Activated CD4-positive, CD25-positive, alpha-beta regulatory T cell treated with anti-CD3 and anti-CD28 coated beads, Interleukin-2, amount 50 U/mL, for 24 hours (primary cell): ENCODE data around the gene E2F4.
A peak's percentile ranks its signal among the peaks of the same experiment; 100 is the strongest.

Source experiments
- ATAC-seq, 2 donors: fragments of 150-1000 bp; cut with Tn5 transposase; one replicate each; pipeline ENCODE4 v1.10.0; 2021; ENCODE audit warnings: mild to moderate bottlenecking in 1 of 2, moderate library complexity in 1 of 2

Gene E2F4

DNA sequence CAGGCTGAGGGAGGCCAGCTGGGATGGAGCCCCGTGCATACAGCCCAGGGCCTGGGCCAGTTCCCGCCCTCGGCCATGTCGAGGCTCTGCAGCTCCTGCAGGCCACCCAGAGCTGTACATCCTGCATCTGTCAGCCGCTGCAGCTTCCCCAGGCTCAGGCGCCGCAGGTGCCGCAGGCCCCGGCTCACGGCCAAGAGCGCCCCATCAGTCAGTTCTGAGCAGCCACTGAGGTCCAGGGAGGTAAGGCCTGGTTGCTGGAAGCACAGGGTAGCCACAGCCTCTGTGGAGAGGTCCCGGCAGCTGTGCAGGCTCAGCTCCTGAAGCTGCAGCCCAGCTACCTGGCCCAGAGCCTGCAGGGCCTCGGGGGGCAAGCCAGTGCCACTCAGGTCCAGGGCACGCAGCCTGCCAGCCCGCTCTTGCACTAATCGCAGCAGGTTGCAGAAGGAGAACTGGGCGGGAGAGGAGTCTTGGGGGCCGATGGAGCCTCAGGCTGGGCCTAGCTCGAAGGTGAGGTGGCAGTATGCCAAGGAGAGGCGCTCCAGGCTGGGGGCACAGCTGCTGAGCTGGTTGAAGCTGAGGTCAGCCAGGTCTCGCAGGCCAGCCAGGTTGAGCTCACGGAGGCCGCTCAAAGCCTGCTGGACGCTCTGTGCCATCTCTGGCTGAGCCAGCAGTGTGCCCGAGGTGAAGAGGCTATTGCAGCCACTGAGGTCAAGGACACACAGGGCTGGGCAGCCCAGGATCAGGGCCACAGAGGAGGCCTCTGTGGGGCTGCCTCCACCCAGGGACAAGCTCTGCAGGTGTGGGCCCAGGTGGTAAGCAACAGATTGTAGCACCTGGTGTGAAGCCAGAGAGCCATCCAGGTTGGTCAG is 18.3 kb downstream of the E2F4 start:
- no peak for ATAC-seq

DNA sequence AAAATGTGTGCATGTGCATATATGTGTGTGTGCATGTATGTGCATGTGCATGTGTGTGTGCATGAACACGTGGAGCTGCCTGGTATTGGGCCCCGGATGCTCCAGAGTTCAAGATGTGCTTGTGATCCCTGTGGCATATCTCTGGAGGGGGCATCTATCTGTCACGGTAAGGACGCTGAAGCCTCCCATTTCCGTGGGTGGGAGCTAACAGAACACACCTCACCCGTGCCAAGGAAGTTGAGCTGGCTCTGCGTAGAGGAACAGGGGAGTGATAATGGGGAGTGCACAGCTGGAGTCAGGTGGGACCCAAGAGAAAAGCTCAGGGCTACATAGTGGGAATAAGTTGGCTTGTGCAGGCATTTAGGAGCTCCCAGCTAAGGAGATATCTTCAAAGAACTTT is 19.7 kb downstream of the E2F4 start:
- no peak for ATAC-seq

DNA sequence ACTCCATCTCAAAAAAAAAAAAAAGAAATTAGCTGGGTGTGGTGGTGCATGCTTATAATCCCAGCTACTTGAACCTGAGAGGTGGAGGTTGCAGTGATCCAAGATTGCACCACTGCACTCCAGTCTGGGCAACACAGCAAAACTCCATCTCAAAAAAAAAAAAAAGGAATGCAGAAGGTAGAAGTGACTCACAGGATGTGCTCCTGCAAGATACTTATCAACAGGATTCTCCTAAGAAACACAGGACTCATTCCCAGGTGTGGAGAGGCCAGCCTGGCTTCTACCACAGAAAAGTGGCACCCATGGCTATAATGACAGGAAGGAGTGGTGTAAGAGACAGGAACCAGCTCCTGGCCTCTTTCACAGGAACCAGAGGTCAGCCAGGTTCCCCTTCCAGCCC is 20.8 kb downstream of the E2F4 start:
- no peak for ATAC-seq

DNA sequence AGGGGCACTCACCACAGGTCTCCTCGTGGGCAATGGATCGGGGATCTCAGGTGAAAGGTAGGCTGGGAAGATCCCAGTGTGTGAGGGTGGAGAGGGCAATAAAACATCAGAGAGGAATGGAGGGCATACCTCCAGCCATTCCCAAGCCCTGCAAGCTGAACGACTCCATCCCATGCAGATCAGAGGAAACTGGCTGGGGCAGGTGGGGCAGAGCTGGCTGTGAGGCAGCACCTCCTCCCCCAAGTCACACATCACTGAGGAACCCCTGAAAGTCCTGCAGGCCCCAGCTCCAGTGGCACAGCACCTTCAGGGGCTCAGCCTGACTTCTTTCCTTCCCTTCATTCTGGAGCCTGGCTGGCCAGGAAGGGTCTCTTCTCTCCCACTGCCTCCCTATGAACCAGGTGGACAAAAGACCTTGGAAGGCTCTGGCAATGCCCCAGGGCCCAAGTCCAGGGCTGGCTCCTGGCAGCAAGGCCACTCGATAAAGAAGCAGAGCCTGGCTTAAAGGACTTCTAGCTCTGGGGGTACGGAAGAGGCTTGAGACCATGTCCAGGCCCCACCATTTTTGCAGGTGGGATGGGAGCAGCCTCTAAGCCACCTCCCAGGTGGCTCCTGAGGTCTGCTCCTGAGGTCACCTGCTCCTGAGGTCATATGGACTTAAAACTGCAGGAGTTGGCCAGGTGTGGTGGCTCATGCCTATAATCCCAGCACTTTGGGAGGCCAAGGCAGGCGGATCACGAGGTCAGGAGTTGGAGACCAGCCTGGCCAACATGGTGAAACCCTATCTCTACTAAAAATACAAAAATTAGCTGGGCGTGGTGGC is 21.5 kb downstream of the E2F4 start:
- no peak for ATAC-seq

DNA sequence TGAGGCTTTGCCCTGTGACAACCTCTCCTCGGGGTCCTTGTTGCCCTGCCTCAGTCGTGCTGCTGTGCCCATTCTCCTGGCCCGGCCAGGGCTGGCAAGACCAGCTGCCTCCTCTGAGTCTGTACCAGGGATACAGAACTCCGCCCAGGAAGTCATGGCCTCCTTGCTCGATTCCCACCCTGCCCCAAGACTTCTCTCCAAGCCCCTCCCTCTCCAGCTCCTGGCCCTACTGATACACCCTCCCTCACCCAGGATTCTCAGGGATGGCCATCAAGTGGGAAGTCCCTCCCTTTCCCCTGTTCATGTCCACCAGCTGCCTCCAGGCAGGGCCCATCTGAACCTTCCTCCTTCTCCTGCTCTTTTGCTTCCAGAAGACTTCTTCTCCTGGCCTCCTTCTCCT is 23.8 kb downstream of the E2F4 start:
- no peak for ATAC-seq

DNA sequence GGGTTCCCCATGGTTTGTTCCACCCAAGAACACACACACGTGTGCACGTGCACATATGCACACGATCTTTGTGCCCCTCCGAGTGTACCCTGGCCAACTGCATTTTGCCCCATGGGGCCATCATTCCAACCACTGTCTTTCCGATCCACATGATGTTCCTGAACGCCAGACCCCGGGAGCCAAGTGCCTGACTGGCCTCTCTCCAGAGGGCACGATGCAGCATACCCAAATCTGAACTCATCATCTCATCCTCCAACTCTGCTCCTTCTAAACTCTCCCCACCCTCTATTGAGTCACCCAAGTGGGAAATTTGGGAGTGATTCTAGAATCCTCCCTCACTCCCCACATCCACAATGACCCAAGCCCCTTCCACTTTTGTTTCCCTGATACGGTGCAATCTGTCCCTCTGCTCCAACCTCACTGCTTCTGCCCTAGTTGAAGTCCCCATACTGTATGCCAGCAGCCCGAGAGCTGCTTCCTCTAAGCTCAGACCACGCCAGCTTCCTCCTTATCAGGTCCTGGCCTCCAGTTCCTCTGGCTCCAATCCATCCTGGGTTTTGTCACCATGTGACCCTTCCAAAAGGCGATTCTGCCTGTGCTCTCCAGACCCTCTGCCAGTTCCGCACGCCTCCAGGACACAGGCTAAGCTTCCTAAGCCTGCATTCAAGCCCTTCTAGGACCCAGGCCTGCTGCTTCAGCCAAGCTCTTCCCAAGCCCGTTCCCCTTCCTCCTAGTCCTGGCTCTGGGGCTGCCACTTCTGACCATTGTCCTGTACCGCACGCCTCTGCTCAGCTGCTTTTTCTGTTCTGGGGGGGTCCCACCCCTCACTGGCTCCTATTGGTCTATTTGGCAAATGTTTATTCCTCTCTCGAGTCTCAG is 24.9 kb downstream of the E2F4 start:
- no peak for ATAC-seq

DNA sequence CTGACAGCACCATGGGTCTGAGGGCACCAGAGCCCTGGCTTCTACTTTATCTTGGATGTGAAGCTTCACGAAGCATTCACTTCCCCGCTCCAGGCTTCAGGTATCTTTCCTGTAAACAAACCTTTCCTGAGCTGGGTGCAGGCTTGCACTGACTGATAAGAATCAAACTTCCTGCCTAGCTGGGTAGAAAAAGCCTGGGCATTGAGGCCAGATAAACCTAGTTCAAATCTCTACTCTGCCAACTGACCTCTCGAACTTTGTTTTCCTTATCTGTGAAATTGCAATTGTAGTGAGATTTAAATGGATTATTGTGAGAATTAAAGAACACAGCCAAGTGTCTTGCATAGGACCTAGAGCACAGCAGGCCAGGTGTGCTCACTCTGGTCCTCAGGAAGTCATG is 32.0 kb downstream of the E2F4 start:
- no peak for ATAC-seq

DNA sequence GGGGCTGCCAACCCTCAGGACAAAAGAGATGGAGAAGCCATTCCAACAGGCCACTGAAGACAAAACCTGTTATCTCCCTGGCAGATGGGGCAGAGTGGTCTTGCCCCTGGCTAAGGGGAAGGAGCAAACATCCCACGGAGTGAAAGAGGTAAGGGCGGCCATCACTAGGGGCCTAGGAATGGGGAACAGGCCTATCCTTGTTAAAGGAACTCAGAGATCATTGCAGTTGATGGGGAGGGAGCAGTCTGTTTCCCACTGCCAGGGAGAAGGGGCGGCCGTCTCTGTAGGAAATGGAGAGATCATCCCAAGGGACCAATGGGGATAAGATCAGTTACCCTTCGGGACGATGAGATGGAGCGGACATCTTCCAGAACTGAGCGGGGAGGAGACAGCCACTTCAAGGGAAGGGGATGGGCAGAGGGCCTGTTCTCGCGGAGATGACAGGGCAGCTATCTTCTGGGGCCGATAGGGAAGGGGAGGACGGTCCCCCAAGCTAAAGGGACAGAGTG is 34.4 kb downstream of the E2F4 start:
- no peak for ATAC-seq

DNA sequence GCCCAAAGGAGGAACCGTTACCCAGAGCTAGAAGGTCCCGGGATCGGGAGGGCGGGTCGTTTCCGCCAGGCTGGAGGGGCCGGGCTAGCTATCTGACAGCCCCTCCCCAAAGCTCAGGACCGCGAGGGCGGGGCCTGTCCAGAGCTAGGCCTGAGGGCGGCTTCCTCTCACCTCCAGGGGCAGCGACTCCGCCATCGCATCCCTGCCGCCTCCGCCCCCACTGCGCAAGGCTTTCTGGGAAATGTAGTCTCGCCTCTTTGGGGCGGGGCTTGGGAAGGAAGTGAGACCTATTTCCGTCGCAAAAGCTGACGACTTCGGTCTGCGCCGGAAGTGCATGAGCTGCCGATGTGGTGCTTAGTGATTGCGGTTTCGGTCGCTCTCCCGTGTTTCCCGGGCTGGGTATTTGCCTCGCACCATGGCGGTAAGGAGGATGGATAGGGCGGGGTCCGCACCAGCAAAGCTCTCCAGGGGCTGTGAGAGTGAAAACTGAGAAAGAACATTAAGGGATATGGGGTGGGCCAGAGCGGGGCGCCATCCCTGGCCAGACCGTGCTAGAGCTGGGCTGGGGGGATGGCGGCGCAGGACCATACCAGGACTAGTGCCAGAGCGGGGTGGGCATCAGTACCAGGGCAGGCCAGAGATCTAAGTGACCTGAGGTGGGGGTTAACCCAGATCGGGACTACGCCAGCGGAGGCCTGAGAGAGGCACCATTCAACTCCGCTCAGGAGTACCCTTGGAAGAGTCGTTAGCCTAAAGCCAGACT is 35.0 kb downstream of the E2F4 start, which contains the start of gene TMEM208:
Gene TMEM208, plus strand, starts transcription at position 327 of the 763 bp plus-strand sequence. Its CDS starts 89 bp downstream, at position 416.
- ATAC-seq, result peak; percentile 94 to 95

DNA sequence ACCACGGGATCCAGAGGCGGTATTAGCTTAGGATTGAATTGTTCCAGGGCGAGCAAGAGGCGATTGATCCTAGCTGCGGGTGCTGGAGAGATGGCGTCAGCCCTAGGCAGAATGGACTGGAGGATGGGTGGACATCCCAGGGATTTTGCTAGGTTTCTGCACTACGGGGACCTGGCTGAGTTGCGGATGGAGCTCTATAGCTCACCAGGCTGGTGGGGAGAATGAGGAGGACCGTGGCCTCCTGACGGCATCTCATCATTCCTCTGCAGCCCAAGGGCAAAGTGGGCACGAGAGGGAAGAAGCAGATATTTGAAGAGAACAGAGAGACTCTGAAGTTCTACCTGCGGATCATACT is 35.6 kb downstream of the E2F4 start:
- ATAC-seq, result no peak

DNA sequence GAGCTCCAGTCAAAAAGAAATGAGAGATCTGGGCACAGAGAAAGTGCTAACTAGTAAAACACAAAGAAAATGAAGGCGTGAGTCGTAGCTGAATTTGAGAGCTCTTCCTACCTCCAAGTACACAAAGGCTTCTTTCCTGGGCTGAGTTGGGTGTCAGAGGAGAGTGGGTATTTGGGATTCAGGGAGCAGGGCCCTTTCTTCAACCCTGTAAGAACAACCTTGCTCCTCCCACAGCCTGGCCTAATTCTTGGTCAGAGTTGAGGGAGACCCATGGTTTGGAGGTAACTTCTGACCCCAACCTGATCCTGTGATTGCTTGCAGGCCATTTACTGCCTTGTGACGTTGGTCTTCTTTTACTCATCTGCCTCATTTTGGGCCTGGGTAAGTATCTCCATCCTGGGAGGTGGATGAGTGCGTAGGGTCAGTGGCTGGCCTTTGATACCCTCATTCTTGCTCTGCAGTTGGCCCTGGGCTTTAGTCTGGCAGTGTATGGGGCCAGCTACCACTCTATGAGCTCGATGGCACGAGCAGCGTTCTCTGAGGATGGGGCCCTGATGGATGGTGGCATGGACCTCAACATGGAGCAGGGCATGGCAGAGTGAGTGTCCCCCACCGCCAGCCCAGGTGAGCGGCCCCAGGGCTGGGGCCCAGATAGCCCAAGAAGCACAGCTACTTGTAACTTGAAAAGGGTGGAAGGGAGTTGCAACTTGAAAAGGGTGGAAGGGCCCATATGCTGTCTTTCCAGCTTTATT is 36.3 kb downstream of the E2F4 start:
- ATAC-seq, result no peak

DNA sequence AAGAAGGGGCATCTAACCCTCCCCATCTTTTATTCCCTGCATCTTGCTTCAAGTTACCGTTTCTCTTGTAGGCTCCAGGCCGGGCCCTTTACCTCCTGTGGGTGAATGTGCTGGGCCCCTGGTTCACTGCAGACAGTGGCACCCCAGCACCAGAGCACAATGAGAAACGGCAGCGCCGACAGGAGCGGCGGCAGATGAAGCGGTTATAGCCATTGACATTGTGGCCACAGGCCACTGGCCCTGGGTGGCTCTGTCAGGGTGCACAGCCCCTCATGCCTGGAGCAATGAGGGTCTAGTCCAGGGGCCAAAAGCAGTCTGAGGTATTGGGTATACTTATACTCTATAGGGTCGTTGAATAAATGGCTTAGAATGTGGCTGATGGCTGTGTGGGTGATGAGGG is 37.0 kb downstream of the E2F4 start:
- no peak for ATAC-seq

DNA sequence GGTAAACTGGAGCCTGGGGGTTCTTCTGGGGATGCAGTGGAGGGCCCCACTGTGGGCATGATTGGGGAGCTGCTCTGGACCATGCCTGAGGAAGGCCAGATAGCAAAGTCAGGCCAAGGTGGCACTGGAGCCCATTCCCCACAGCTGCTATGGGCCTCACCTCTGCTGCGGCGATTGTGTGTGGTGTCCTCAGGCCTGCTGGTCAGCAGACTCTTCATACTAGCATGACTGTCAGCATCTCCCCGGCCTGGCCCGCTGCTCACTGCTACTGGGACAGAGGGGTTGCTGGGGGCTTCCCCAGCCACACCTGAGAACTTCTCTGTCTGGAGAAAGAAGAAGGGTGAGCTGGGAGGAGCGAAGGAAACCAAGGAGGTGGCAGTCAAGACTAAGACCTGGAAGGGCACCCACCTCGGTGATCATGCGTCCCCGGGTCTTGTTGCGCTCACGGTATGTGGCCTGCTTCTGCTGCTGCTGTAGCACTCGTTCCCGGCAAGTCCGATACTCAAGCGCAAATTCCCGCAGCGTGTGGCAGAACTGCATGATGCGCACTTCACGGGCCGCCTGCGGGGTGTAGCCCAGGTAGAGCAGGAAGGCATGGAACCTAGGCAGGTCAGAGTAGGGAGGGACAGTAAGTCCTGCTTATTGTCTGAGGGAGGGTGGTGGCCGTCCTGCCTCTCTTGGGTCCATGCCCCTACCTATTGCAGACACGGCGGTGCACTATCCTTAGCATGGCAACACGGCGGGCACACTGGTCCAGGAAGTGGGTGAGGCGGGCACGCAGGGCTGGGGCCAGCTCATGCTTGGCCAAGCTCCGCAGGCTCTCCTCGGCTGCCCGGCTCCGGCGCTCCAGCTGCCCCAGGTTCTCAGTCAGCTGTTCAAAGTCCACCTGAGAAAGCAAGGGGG is 38.2 kb downstream of the E2F4 start:
- no peak for ATAC-seq

DNA sequence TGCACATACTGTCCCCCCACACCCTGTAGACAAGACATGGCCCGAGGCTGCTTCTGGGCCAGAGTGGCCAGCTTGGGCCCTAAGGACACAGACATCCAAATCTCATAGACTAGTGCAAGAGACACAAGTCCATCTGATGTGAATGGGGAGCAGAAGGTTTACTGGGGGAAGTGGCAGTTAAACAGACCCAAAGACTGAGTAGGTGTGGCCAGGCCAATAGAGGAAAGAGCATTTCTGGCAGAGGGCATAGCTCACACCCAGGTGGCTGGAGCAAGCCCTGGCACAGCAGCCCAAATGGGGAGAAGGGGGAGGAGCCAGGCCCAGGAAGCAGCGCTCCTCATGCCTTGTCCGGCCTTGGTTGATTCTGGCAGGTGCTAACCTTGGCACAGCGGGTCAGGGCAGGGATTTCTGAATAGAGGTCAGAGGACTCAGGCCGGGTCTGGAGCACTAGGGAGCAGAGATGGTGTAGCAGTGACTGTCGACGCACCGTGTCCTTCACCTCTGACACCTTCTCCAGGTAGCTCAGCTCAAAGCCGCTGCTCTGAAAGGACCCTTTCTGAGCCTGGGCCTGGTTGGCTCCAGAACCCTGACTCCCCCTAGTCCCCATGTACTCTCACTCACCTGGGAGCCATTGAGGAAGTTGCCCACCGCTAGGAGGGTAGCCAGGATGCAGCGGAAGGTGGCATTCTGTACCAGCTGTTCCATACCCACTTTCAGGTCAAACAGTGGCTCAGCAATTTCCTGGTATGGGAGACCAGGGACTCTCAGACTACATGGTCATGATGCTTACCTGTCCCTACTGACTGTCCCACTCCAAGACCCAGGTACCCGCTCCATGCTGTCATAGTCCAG is 39.1 kb downstream of the E2F4 start:
- ATAC-seq, result no peak

DNA sequence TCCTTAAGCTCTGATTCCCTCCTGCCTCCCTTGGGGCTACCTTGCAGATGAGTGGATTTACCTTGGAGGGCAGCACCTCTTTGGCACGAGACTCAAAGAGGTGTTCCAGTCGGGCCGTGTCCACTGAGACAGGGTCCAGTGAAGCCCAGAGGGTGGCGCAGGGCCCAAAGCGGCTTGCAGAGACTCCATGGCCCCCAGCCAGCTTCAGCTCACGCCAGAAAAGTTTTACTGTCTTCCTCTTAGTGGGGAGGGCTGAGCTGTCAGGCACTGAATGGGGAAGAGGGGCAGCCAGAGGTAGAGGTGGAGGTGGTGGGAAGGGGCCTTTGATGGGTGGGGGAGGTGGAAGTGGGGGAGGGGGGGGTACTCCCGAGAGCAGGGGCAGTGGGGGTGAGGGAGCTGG is 41.6 kb downstream of the E2F4 start:
- ATAC-seq, result no peak

DNA sequence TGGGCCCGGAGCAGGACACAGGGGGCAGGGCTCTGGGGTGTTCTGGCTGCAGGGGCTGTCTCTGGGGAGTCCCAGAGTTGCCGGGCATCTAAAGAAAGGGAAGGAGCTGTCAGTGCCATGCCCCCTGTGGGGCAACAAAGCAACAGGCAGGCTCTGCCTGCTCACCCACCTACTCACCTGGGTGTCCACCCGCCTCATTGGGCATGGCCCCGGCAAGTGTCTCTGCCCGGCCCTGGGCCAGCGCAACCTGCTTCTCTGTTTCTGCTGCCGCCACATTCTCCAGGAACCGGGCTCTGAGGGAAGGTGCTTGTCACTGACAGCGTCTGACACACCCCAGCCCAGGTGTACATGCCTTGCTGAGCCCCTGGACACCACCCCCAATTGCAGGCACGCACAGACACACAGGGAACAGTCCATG is 42.2 kb downstream of the E2F4 start:
- no peak for ATAC-seq

DNA sequence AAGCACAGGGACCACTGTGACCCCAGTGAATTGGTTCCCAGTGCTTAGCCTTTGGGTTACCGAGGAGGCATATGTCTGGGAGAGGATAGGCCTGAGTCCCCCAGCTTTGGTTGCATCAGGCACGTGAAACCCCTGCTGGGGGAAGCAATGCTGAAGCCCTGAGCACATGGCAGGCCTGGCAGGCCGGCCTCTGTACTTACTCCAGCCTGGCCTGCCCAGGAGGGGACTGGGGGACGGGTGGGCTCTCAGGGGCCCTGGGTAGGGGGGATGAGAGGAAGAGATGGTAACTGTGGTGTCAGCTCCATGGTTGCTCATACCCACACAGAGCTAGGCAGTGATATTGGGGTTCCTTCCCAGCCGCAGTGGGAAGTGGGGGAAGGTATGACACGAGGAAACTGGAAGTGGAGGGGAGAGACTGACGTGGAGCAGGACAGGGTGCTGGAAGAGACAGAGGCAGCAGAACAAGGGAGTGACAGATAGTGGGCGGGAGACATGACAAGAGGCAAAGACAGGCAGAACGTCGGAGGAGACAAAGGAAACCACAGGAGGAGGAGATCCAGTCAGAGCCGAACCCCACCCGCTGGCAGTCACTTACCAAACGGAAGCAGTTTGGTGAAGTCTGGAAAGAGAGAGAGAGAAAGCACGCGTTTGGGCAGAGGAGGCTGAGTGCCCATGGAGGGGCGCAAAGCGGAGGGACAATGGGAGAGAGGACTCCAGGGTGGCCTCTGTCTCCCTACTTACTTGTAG is 44.0 kb downstream of the E2F4 start:
- ATAC-seq, result peak in 1 of 2 donors; percentile 15
